ENCODE data around the gene CSKMT.

DNA sequence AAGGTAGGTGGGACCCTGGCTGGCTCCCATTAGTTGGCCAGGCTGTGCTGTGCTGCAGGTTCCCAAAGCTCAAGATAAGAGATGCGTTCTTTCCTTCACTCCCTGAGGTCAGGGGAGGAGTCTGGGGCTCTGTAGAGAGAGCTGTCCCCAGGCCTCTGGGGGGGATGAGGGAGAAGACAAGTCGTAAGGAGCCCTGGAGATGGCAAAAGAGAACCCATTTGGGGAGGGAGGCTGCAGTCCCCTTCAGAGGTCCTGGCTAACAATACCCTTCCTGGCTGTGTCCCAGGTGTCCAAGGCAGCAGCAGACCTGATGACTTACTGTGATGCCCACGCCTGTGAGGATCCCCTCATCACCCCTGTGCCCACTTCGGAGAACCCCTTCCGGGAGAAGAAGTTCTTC is 43.3 kb downstream of the CSKMT start:
- TF ChIP-seq, protein P1, sequence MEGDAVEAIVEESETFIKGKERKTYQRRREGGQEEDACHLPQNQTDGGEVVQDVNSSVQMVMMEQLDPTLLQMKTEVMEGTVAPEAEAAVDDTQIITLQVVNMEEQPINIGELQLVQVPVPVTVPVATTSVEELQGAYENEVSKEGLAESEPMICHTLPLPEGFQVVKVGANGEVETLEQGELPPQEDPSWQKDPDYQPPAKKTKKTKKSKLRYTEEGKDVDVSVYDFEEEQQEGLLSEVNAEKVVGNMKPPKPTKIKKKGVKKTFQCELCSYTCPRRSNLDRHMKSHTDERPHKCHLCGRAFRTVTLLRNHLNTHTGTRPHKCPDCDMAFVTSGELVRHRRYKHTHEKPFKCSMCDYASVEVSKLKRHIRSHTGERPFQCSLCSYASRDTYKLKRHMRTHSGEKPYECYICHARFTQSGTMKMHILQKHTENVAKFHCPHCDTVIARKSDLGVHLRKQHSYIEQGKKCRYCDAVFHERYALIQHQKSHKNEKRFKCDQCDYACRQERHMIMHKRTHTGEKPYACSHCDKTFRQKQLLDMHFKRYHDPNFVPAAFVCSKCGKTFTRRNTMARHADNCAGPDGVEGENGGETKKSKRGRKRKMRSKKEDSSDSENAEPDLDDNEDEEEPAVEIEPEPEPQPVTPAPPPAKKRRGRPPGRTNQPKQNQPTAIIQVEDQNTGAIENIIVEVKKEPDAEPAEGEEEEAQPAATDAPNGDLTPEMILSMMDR (IDR thresholded peaks at IDR 0.05), result no peak
- TF ChIP-seq POLR2A (IDR thresholded peaks at IDR 0.05), result no peak
